GM12878 (cell line): ENCODE measurements around the gene EPB41L4B.

Experiments
- ATF7 ChIP-seq: fragments of 450-650 bp; IDR thresholded peaks from 2 replicates; pipeline ENCODE4 v1.6.1; 2016; ENCODE audit warnings: low read depth, mild to moderate bottlenecking
- ESRRA ChIP-seq: IDR thresholded peaks from 2 replicates; pipeline ENCODE4 v1.6.1; 2012; ENCODE audit warnings: mild to moderate bottlenecking, low read length, improper control_type of control experiment
- TF ChIP-seq, protein P1 (sequence below): IDR thresholded peaks from 2 replicates; pipeline ENCODE4 v1.6.1; 2012; ENCODE audit warnings: low read depth, low read length, improper control_type of control experiment

GRCh38 chr9:109270441-109270840 lies 50.4 kb downstream of the EPB41L4B start:
- no peak for TF ChIP-seq ESRRA
- TF ChIP-seq, protein P1, sequence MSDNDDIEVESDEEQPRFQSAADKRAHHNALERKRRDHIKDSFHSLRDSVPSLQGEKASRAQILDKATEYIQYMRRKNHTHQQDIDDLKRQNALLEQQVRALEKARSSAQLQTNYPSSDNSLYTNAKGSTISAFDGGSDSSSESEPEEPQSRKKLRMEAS = no peak
- TF ChIP-seq ATF7 = no peak
